GM19328 (cell line): Measurements from ENCODE around the gene THRSP.
"Not testable (repeated sequence)": the region's sequence is repeated elsewhere in the genome, so short reads cannot be mapped to it uniquely, and the experiment has no call there.

ENCODE experiments used
- ATAC-seq: cut with Tn5 transposase; IDR thresholded peaks from one replicate; pipeline ENCODE4 v1.9.1; 2021; ENCODE audit warnings: mild to moderate bottlenecking, moderate library complexity; ENCODE audit not compliant: unreplicated experiment

The THRSP gene

DNA sequence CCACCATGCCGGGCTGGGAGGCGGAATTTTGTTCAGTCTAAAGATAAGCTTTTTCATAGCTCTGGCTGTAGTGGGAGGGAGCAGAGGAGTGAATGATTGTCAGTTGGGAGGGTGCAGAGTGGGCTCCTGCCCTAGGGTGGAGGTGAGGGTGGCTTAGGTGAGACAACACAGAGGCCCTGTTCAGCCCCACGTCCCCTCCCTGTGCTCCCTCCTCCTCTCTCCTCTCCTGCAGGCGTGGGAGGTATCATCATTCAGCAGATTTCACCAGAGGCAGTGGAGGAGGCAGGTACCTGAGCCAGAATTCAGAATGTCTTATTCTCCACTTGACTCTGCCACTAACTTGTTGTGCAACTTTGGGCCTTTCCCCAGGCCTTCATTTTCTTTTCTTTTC, 1.7 kb upstream of the THRSP start:
- ATAC-seq = no peak

GRCh38 chr11:78062671-78063070, 990 bp upstream of the THRSP start:
- ATAC-seq = no peak

- no peak for ATAC-seq
Measured at GRCh38 chr11:78065203-78065602, 1.5 kb downstream of the THRSP start.

DNA sequence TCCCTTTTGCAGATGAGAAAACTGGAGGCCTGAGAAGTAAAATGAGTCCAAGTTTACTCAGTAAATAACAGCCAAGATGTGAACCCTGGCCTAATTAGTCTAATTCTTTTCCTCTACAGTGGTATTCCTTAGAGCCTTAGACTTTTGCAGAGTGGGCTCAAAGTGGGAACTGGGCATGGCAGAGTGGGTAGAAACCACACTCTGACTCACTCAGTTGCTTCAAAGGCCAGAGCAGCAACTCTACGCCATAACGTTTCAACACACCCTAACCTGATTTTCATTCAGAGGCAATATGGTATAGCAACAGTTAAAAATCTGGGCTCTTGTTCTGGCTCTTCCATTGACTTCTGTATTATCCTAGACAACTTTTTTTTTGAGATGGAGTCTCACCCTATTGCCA, 2.8 kb downstream of the THRSP start:
- ATAC-seq = no peak

GRCh38 chr11:78067704-78068103, 4.0 kb downstream of the THRSP start:
- ATAC-seq = no peak

DNA sequence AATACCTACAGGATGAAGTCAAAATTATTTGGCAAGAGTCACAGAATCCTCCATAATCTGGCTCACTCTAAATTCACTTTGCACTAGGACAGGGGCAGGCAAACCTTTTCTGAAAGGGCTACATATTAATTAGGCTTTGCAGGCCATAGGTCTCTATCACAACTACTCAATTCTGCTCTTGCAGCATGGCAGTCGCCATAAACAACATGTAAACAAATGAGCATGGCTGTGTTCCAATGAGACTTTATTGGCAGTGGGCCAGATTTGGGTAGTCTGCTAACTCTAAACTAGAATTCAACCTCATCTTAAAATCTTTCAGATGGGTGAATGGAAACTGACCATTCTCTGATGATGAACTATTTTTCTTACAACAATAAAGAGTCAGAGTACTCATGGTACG, 5.8 kb downstream of the THRSP start:
- ATAC-seq = no peak

GRCh38 chr11:78070621-78071020, 7.0 kb downstream of the THRSP start:
- no peak for ATAC-seq

DNA sequence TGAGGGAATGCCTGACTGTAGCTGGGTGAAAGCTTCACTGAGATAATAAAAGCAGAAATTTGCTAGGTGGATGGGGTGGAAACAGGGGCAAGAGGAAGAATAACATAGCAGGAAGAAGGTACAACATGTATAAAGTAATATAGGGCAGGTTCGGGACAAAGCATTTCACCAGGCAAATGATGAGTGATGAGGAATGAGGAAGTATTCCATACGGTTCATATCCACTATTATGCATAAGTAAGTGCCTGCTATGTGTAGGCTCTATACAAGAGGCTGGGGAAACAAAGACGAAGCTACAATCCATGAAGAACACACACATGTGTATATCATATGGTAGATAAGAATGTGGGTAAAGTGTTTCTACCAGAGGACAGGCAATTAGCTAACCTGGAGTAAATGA, 8.1 kb downstream of the THRSP start:
- ATAC-seq = no peak

DNA sequence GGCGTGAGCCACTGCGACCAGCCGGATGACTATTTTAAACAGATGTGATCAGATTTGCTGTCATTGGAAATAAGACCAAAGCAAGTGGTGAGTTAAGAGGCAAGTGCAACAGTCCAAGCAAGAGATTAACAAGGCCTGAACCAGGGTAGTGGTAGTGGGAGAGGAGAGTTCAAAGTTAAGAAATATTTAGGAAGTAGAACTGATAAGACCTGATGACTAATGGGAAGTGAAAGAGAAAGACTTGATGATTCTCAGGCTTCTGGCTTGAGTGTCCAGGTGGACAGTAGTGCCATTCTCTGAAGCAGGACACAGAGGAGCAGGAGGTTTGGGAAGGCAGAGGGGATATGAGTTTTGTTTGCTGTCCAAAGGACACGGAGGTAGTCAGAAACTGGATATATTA, 8.8 kb downstream of the THRSP start:
- ATAC-seq = no peak

- no peak for ATAC-seq
Measured at GRCh38 chr11:78074756-78075155, 11.1 kb downstream of the THRSP start.

DNA sequence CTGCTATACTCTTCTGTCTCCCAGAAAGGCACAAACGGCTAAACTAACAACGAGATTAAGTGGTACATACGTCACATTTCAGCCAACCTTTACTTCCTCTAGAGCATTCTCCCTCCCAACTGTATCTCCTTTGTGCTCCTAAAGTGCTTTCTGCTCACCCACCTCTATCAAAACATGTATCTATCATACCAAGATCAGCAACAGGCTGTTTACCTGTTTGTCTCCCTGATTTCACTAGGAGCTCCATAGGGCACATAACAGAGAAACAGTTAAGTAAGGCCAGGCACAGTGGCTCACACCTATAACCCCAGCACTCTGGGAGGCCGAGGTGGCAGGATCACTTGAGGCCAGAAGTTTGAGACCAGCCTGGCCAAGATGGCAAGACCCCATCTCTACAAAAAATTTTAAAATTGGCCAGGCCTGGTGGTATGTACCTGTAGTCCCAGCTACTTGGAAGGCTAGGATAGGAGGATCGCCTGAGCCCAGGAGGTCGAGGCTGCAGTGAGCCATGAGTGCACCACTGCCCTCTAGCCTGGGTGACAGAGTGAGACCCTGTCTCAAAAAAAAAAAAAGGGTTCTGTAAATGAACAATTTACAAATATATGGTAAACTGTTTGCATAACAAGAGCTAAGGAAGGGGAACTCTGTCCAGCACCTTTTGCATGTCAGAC, 13.2 kb downstream of the THRSP start:
- no peak for ATAC-seq

- not testable (repeated sequence) for ATAC-seq
Measured at GRCh38 chr11:78077592-78077991, 13.9 kb downstream of the THRSP start.

DNA sequence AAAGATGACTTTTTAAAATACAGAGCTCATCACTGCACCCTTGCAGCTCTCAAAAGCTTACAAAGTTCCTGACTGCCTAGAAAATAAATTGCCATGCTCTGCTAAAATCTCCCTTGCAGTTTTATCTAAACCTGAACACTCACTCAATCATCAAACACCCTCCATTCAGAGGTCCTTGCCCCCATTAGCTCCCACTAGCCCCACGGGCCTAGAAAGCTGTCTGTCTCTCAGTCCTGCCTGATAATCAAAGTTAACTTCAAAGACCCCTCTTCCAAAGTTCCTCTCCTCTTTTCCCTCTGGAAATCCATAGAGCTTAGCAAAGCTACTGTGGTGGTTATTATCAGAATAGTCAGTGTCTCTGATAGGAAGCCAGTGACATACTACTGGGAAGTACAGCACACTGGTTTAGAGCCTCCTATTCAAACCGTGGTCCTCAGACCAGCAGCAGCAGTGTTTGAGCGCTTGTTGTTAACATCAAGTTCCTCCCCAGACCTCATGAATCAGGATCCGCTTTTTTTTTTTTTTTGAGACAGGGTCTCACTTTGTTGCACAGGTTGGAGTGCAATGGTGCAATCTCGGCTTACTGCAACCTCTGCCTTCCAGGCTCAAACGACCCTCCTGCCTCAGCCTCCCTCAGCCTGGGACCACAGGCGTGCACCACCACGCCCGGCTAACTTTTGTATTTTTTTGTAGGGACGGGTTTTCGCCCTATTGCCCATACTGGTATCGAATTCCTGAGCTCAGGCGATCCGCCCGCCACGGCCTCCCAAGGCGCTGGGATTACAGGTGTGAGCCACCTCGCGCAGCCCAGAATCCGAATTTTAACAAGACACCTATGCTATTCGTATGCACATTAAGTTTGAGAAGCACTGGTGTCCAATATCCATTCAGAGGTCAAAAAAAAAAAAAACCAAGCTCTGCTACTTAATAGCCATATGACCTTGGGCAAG, 14.8 kb downstream of the THRSP start:
- ATAC-seq = no peak

- ATAC-seq = peak; percentile 69
Measured at GRCh38 chr11:78079232-78080083, 15.8 kb downstream of the THRSP start, which contains the start of gene NDUFC2. NDUFC2 (minus strand) TSS chr11:78079862; CDS start chr11:78079744, 118 bp downstream.

DNA sequence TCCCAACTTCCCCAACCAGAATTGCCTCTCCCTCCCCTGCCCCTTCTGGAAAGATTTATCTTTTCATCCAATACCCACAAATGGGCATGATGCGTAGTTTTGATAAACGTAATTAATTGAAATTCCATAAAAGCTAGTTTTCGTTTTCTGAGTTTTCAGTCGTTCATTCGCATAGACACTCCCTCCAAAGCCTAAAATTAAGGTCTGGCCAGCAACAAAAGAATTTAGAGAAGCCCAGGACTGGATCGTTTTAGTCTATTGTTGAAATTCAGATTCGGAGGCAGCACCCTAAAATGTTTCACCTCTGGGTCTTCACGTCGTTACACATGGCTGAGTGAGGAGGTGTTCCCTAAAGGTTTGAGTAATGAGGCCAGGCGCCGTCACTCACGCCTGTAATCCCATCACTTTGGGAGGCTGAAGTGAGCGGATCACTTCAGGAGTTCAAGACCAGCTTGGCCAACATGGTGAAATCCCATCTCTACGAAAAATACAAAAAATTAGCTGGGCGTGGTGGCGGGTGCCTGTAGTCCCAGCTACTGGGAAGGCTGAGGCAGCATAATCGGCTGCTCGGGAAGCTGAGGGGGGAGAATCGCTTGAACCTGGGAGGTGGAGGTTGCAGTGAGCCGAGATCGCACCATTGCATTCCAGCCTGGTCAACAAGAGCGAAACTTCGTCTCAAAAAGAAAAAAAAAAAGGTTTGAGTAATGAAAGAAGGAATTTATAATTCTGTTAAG, 16.6 kb downstream of the THRSP start:
- no peak for ATAC-seq

DNA sequence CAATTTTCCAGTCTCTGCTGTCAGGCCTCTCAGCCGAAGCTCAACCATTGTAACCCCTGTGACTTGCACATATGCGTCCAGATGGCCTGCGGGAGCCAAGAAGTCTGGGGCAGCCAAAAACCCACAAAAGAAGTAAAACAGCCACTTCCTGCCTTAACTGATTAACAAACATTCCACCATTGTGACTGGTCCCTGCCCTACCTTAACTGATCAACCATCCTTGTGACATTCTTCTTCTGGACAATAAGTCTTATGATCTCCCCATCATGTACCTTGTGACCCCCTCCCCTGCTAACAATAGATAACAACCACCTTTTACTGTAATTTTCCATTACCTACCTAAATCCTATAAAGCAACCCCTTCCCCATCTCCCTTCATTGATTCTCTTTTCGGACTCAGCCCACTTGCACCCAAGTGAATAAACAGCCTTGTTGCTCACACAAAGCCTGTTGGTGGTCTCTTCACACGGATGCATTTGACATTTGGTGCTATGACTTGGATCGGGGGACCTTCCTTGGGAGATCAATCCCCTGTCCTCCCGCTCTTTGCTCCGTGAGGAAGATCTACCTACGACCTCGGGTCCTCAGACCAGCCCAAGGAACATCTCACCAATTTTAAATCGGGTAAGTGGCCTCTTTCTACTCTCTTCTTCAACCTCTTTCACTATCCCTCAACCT, 17.3 kb downstream of the THRSP start:
- ATAC-seq = no peak

- ATAC-seq = no peak
Measured at GRCh38 chr11:78081583-78081982, 17.9 kb downstream of the THRSP start.

GRCh38 chr11:78082146-78082545, 18.5 kb downstream of the THRSP start:
- ATAC-seq = no peak

DNA sequence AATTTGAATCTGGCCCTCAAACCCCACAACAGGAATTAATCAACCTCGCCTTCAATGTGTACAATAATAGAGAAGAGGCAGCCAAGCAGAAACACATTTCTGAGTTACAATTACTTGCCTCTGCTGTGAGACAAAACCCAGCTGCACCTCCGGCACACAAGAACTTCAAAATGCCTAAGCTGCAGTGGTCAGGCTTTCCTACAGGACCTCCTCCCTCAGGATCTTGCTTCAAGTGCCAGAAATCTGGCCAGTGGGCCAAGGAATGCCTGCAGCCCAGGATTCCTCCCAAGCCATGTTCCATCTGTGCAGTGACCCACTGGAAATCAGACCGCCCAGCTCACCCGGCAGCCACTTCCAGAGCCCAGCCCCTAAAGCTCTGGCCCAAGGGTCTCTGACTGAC, 19.4 kb downstream of the THRSP start:
- ATAC-seq = no peak

DNA sequence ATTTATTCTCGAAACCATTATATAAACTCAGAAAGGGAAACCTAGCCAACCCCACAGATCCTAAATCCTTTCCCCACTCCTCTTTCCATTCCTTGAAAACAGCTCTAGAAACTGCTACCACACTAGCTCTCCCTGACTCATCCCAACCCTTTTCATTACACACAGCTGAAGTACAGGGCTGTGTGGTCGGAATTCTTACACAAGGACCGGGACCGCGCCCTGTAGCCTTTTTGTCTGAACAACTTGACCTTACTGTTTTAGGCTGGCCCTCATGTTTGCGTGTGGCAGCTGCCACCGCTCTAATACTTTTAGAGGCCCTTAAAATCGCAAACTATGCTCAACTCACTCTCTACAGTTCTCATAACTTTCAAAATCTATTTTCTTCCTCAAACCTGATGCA, 20.8 kb downstream of the THRSP start:
- ATAC-seq = not testable (repeated sequence)
